Immature natural killer cell (primary cell): ENCODE measurements around the gene TMEM80. TPM values are rescaled to one million over a fixed set of nuclear protein-coding genes. Genes with fewer than 3 reads are reported as not detected.

Source experiments
- DNase-seq, 3 donors: peaks; one replicate each; pipeline ENCODE4 v3.0.0; 2022; ENCODE audit warnings: mixed read lengths in 1 of 3
- H3K27ac Mint-ChIP-seq, 6 donors: one replicate each; pipeline ENCODE4 v1.8.0; 2020; ENCODE audit warnings: mixed read lengths in 6 of 6, mild to moderate bottlenecking in 5 of 6, inconsistent platforms in 4 of 6, moderate library complexity in 3 of 6
- H3K27me3 Mint-ChIP-seq, 3 donors: one replicate each; pipeline ENCODE4 v1.8.0; 2020 to 2021; ENCODE audit warnings: low read depth in 3 of 3, mild to moderate bottlenecking in 3 of 3, mixed read lengths in 3 of 3, moderate library complexity in 3 of 3, inconsistent platforms in 1 of 3
- H3K36me3 Mint-ChIP-seq, 3 donors: one replicate each; pipeline ENCODE4 v1.8.0; 2020; ENCODE audit warnings: mixed read lengths in 3 of 3, inconsistent platforms in 2 of 3, mild to moderate bottlenecking in 2 of 3
- H3K4me1 Mint-ChIP-seq, 2 donors: one replicate each; pipeline ENCODE4 v1.8.0; 2020; ENCODE audit warnings: inconsistent platforms in 2 of 2, mild to moderate bottlenecking in 2 of 2, mixed read lengths in 2 of 2, moderate library complexity in 1 of 2
- H3K4me3 Mint-ChIP-seq, 5 donors: one replicate each; pipeline ENCODE4 v1.8.0; 2020; ENCODE audit warnings: mild to moderate bottlenecking in 5 of 5, mixed read lengths in 5 of 5, inconsistent platforms in 3 of 5, moderate library complexity in 3 of 5
- H3K9me3 Mint-ChIP-seq, 6 donors: one replicate each; pipeline ENCODE4 v1.8.0; 2020; ENCODE audit warnings: mild to moderate bottlenecking in 6 of 6, mixed read lengths in 6 of 6, inconsistent platforms in 4 of 6, moderate library complexity in 3 of 6
- polyA plus RNA-seq, 3 donors: library from polyadenylated mRNA; unstranded; fragments of 300-500 nt; fragmentation: Illumina TruSeq; gene quantifications; one replicate each; pipeline ENCODE4 v1.2.3, GENCODE V29; 2021

Gene TMEM80
- polyA plus RNA-seq, 3 donors from 2014 or later, result 21.3 to 32.4 (median 30.4) TPM

GRCh38 chr11:698493-699115, 3.0 kb downstream of the TMEM80 start:
- Mint-ChIP-seq H3K9me3 (no peaks in the 10 kb centered on the region), H3K4me3 (peak overlapping the region in 1 of 5 donors; percentile 27), H3K4me1 (peaks cover 32 to 34% of the 10 kb centered on the region in 2 donors), H3K36me3 (no peaks in the 10 kb centered on the region), H3K27ac (peak overlapping the region in 1 of 6 donors; percentile 46), H3K27me3 (peaks cover 0 to 17% (median 2%) of the 10 kb centered on the region in 3 donors)
- no peak for DNase-seq

GRCh38 chr11:699116-699508, 3.5 kb downstream of the TMEM80 start:
- no peak overlapping the region for H3K27ac Mint-ChIP-seq
- H3K9me3 Mint-ChIP-seq, result no peaks in the 10 kb centered on the region
- DNase-seq, result no peak
- peaks cover 0 to 17% (median 2%) of the 10 kb centered on the region in 3 donors for H3K27me3 Mint-ChIP-seq
- no peak overlapping the region for H3K4me3 Mint-ChIP-seq
- no peaks in the 10 kb centered on the region for H3K36me3 Mint-ChIP-seq
- peaks cover 29 to 32% of the 10 kb centered on the region in 2 donors for H3K4me1 Mint-ChIP-seq

GRCh38 chr11:699753-700152, 4.1 kb downstream of the TMEM80 start:
- Mint-ChIP-seq H3K9me3 (no peaks in the 10 kb centered on the region), H3K27me3 (peaks cover 0 to 16% (median 2%) of the 10 kb centered on the region in 3 donors), H3K4me3 (no peak overlapping the region), H3K36me3 (no peaks in the 10 kb centered on the region), H3K27ac (no peak overlapping the region), H3K4me1 (peaks cover 29 to 31% of the 10 kb centered on the region in 2 donors)
- no peak for DNase-seq

GRCh38 chr11:701741-702461, 6.3 kb downstream of the TMEM80 start:
- DNase-seq, result no peak
- H3K4me3 Mint-ChIP-seq, result no peak overlapping the region
- no peaks in the 10 kb centered on the region for H3K9me3 Mint-ChIP-seq
- no peaks in the 10 kb centered on the region for H3K36me3 Mint-ChIP-seq
- H3K4me1 Mint-ChIP-seq, result peaks cover 20 to 24% of the 10 kb centered on the region in 2 donors
- H3K27ac Mint-ChIP-seq, result peak overlapping the region in 1 of 6 donors; percentile 17
- H3K27me3 Mint-ChIP-seq, result peaks cover 0 to 3% (median 0%) of the 10 kb centered on the region in 3 donors

GRCh38 chr11:702462-703461, 7.1 kb downstream of the TMEM80 start:
- Mint-ChIP-seq H3K4me1 (peaks cover 11 to 16% of the 10 kb centered on the region in 2 donors), H3K27ac (peak overlapping the region in 3 of 6 donors; percentile 8 to 34 (median 17)), H3K4me3 (peak overlapping the region in 3 of 5 donors; percentile 6 to 33 (median 14)), H3K27me3 (peaks cover 3 to 5% (median 4%) of the 10 kb centered on the region in 3 donors), H3K9me3 (no peaks in the 10 kb centered on the region), H3K36me3 (no peaks in the 10 kb centered on the region)
- peak; percentile 33 to 39 (median 38) for DNase-seq

- Mint-ChIP-seq H3K9me3 (no peaks in the 10 kb centered on the region), H3K4me3 (peak overlapping the region in 1 of 5 donors; percentile 12), H3K36me3 (no peaks in the 10 kb centered on the region), H3K4me1 (peaks cover 6 to 11% of the 10 kb centered on the region in 2 donors), H3K27me3 (peaks cover 2 to 6% (median 5%) of the 10 kb centered on the region in 3 donors), H3K27ac (peak overlapping the region in 2 of 6 donors; percentile 34 to 49)
- DNase-seq, result no peak
These were observed 7.9 kb downstream of the TMEM80 start for GRCh38 chr11:703506-703905.

GRCh38 chr11:704228-704674, 8.6 kb downstream of the TMEM80 start:
- H3K4me3 Mint-ChIP-seq, result no peak overlapping the region

GRCh38 chr11:704781-705645, 9.4 kb downstream of the TMEM80 start:
- Mint-ChIP-seq H3K27ac (peak overlapping the region in 1 of 6 donors; percentile 28), H3K27me3 (peaks cover 2 to 6% (median 5%) of the 10 kb centered on the region in 3 donors), H3K36me3 (no peaks in the 10 kb centered on the region), H3K9me3 (no peaks in the 10 kb centered on the region), H3K4me1 (peaks cover 6 to 11% of the 10 kb centered on the region in 2 donors), H3K4me3 (peak overlapping the region in 2 of 5 donors; percentile 40 to 41)
- DNase-seq, result no peak

More at GRCh38 chr11:704228-704674, 8.6 kb downstream of the TMEM80 start:
- DNase-seq, result no peak
- no peaks in the 10 kb centered on the region for H3K36me3 Mint-ChIP-seq
- no peaks in the 10 kb centered on the region for H3K9me3 Mint-ChIP-seq
- peaks cover 2 to 6% (median 5%) of the 10 kb centered on the region in 3 donors for H3K27me3 Mint-ChIP-seq
- no peak overlapping the region for H3K27ac Mint-ChIP-seq
- peaks cover 6 to 11% of the 10 kb centered on the region in 2 donors for H3K4me1 Mint-ChIP-seq

GRCh38 chr11:705646-706438, 10.2 kb downstream of the TMEM80 start, which contains the start of gene EPS8L2:
TSS of gene EPS8L2 (plus strand) at chr11:706231. CDS start at chr11:709408, 3,177 bp downstream.
- DNase-seq, result no peak

GRCh38 chr11:706439-706956, 10.9 kb downstream of the TMEM80 start:
- H3K27ac Mint-ChIP-seq, result no peak overlapping the region
- no peak overlapping the region for H3K4me3 Mint-ChIP-seq
- H3K9me3 Mint-ChIP-seq, result no peaks in the 10 kb centered on the region
- peaks cover 3 to 6% (median 5%) of the 10 kb centered on the region in 3 donors for H3K27me3 Mint-ChIP-seq
- no peaks in the 10 kb centered on the region for H3K36me3 Mint-ChIP-seq
- no peak for DNase-seq
- peaks cover 6 to 11% of the 10 kb centered on the region in 2 donors for H3K4me1 Mint-ChIP-seq

More at GRCh38 chr11:705646-706438, 10.2 kb downstream of the TMEM80 start, which contains the start of gene EPS8L2:
- Mint-ChIP-seq H3K4me3 (peak within 1 kb of the TSS in 2 of 5 donors; percentile 40 to 41), H3K36me3 (no peaks in the 10 kb centered on the region), H3K27me3 (peaks cover 3 to 6% (median 5%) of the 10 kb centered on the region in 3 donors), H3K27ac (peak within 1 kb of the TSS in 1 of 6 donors; percentile 28), H3K4me1 (peaks cover 6 to 11% of the 10 kb centered on the region in 2 donors), H3K9me3 (no peaks in the 10 kb centered on the region)

- H3K36me3 Mint-ChIP-seq, result no peaks in the 10 kb centered on the region
- no peak for DNase-seq
- no peak overlapping the region for H3K4me3 Mint-ChIP-seq
These were observed 11.6 kb downstream of the TMEM80 start for GRCh38 chr11:706957-707816.

More at GRCh38 chr11:706957-707816, 11.6 kb downstream of the TMEM80 start:
- no peak overlapping the region for H3K27ac Mint-ChIP-seq
- peaks cover 3 to 6% (median 5%) of the 10 kb centered on the region in 3 donors for H3K27me3 Mint-ChIP-seq
- peaks cover 5 to 11% of the 10 kb centered on the region in 2 donors for H3K4me1 Mint-ChIP-seq
- no peaks in the 10 kb centered on the region for H3K9me3 Mint-ChIP-seq
